HepG2 (cell line): ENCODE measurements around the gene CLEC19A. TPM values are rescaled to one million over a fixed set of nuclear protein-coding genes. Genes with fewer than 3 reads are reported as not detected.

Source experiments
- ATAC-seq: fragments of 200-7000 bp; cut with Tn5 transposase; 3 replicates; pipeline ENCODE4 v1.9.1; 2020; ENCODE audit warnings: mild to moderate bottlenecking, moderate library complexity
- BruUV-seq: library from RNA; stranded (reverse); fragments of 400-500 nt; replicated peaks from 2 replicates; lab custom pipeline; 2021; lab: Mats Ljungman, UMichigan
- CTCF ChIA-PET: fragments of 300-600 bp; formaldehyde crosslinking; extraction: SDS; loops from one replicate; lab custom pipeline; 2021; ENCODE audit warnings: low total read pairs, inconsistent platforms, low intra/inter-chr PET ratio; lab: Yijun Ruan, JAX
- POLR2A ChIA-PET: fragments of 350-600 bp; sonication (Branson Sonifier 250); formaldehyde crosslinking; loops from one replicate; lab custom pipeline; 2020; ENCODE audit warnings: antibody characterized with exemption, inconsistent platforms; lab: Yijun Ruan, JAX
- DNase-seq: peaks from one replicate; pipeline ENCODE4 v3.0.0-alpha.2; 2015; ENCODE audit warnings: low spot score
- FAIRE-seq: peaks from 3 replicates; lab custom pipeline; 2011; peaks lifted over from hg19 to GRCh38; lab: Jason Lieb, UNC
- H2AFZ ChIP-seq: one replicate; pipeline ENCODE4 v1.6.1; 2011; ENCODE audit warnings: low read length, inconsistent platforms
- H3K27ac ChIP-seq: fragments of 300-600 bp; 3 replicates; pipeline ENCODE4 v1.8.0; 2011; ENCODE audit warnings: mixed run types, mild to moderate bottlenecking, mixed read lengths, low read length, inconsistent platforms; ENCODE audit not compliant: insufficient read depth; ENCODE audit errors: extremely low read length
- H3K27me3 ChIP-seq, 2 experiments: fragments of 200-600 bp in 1 of 2; 2 replicates in 1 of 2; 3 replicates in 1 of 2; pipeline versions ENCODE4 v1.6.0 to v1.8.0; 2011; ENCODE audit warnings: low read length in 2 of 2, mild to moderate bottlenecking in 2 of 2, moderate library complexity in 2 of 2, inconsistent platforms in 1 of 2; ENCODE audit not compliant: insufficient read depth in 2 of 2, control insufficient read depth in 1 of 2
- H3K36me3 ChIP-seq, 2 experiments: fragments of 200-600 bp in 1 of 2; replicated peaks in 1 of 2; 2 replicates in 1 of 2; 3 replicates in 1 of 2; pipeline versions ENCODE4 v1.5.1 to v1.8.0; 2011; ENCODE audit warnings: low read length in 2 of 2, inconsistent platforms in 1 of 2; ENCODE audit not compliant: insufficient read depth in 2 of 2, control insufficient read depth in 1 of 2
- H3K4me1 ChIP-seq: 2 replicates; pipeline ENCODE4 v1.5.1; 2012; ENCODE audit warnings: low read length, inconsistent platforms; ENCODE audit not compliant: insufficient read depth
- H3K4me2 ChIP-seq: 2 replicates; pipeline ENCODE4 v1.6.0; 2011; ENCODE audit warnings: low read depth, low read length, inconsistent platforms
- H3K4me3 ChIP-seq, 3 experiments: fragments of 200-600 bp in 1 of 3; sonication (generic), shearing (Covaris generic) in 1 of 3; replicated peaks in 1 of 3; 2 replicates each; pipeline ENCODE4 v1.5.1; 2011 to 2016; ENCODE audit warnings: low read length in 3 of 3, inconsistent platforms in 2 of 3, low read depth in 2 of 3, mild to moderate bottlenecking in 2 of 3, control low read depth in 1 of 3, mixed read lengths in 1 of 3; ENCODE audit not compliant: insufficient read depth in 1 of 3
- H3K79me2 ChIP-seq: one replicate; pipeline ENCODE4 v1.6.1; 2011; ENCODE audit warnings: low read length, inconsistent platforms; ENCODE audit not compliant: insufficient read depth
- H3K9ac ChIP-seq: 2 replicates; pipeline ENCODE4 v1.6.0; 2011; ENCODE audit warnings: mild to moderate bottlenecking, low read depth, low read length, inconsistent platforms; ENCODE audit not compliant: insufficient read depth
- H3K9me3 ChIP-seq: 2 replicates; pipeline ENCODE4 v1.5.1; 2012; ENCODE audit warnings: mild to moderate bottlenecking, low read length
- H4K20me1 ChIP-seq: 2 replicates; pipeline ENCODE4 v1.6.0; 2011; ENCODE audit warnings: inconsistent platforms, mild to moderate bottlenecking, low read length, moderate library complexity; ENCODE audit not compliant: insufficient read depth
- ARHGAP35 ChIP-seq: sonication (generic); formaldehyde crosslinking; IDR thresholded peaks from 2 replicates; pipeline ENCODE4 v1.9.0; 2022; ENCODE audit warnings: mild to moderate bottlenecking, inconsistent platforms, moderate library complexity, missing genetic modification reagents, borderline replicate concordance
- GATAD1 ChIP-seq: IDR thresholded peaks from 2 replicates; pipeline ENCODE4 v1.6.1; 2016; ENCODE audit warnings: missing genetic modification reagents, missing compliant biosample characterization
- SNAPC4 ChIP-seq: sonication (generic); formaldehyde crosslinking; IDR thresholded peaks from 2 replicates; pipeline ENCODE4 v1.4.0; 2020; ENCODE audit warnings: mild to moderate bottlenecking, missing genetic modification reagents
- WGBS: methylation state at CpG from one replicate; pipeline ENCODE4 v1.1.6; 2017; ENCODE audit warnings: low lambda C conversion rate; 5-methylcytosine and 5-hydroxymethylcytosine counted together
- in situ Hi-C: cut with HindIII; loops from 2 replicates; pipeline ENCODE4 v1.10.0; 2017; ENCODE audit warnings: low pct_unique_long_range_greater_than_20kb; ENCODE audit not compliant: extremely low pct_ligation_motif_present
- intact Hi-C: fragments of 100-400 bp; cut with micrococcal nuclease; formaldehyde crosslinking; loops from one replicate; pipeline ENCODE4 v1.10.0; 2022; ENCODE audit not compliant: unreplicated experiment
- polyA plus RNA-seq, 8 experiments: library from polyadenylated mRNA; depleted of rRNA in 3 of 8; stranded (reverse) in 7 of 8; unstranded in 1 of 8; fragments of >200 nt; fragmentation: Illumina TruSeq in 4 of 8; extraction: Trizol in 4 of 8; gene quantifications; 2 replicates each; pipeline versions ENCODE4 v1.2.1 to v1.2.3, GENCODE V29; 2011 to 2016; ENCODE audit warnings: low read depth in 4 of 8, missing spikeins in 1 of 8, mixed read lengths in 1 of 8; ENCODE audit not compliant: insufficient read depth in 1 of 8
- total RNA-seq, 5 experiments: library from RNA; depleted of rRNA; stranded (reverse); fragments of >200 nt; fragmentation: Illumina TruSeq; extraction: Trizol; gene quantifications; 2 replicates each; pipeline ENCODE4 v1.2.3, GENCODE V29; 2016; ENCODE audit warnings: low read depth in 1 of 5

The CLEC19A gene
- total and polyA plus RNA-seq, 2 of the 13 experiments (the other 11 are each of a cell fraction or from before 2014, with no cell fraction given): not detected

DNA sequence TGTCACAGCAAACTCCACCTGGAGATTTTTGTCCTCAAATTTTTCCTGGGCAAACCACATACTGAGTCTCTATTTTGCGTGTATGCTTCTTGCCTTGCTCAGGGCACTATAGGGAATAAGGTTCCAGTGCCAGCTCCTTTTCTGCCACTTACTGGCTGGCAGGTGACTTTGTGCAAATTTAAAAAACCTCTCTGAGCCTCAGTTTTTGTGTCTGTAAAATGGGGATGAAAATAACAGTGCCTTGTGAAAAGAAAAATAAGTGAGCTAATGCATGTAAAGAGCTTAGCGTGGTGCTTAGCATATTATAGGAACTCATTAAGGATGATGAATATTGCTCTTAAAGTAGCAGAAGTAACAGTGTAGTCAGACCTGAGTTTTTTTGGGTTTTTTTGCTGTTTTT is 19.9 kb downstream of the CLEC19A start:
- 0% methylated on average over 2 of the region's 2 CpGs for WGBS
- no peak for ATAC-seq
- Histone ChIP-seq H3K9ac (no peak overlapping the region), H3K27ac (no peak overlapping the region), H3K27me3 (peaks cover 0 to 4% of the 10 kb centered on the region in 2 experiments; a peak in 1 of 5 replicates), H3K4me2 (no peak overlapping the region), H3K4me1 (no peaks in the 10 kb centered on the region), H3K79me2 (no peaks in the 10 kb centered on the region), H3K4me3 (no peak overlapping the region), H3K9me3 (no peaks in the 10 kb centered on the region), H2AFZ (no peak overlapping the region), H3K36me3 (no peaks in the 10 kb centered on the region), H4K20me1 (no peaks in the 10 kb centered on the region; the same call in 1 of the 2 replicates)
- FAIRE-seq: no peak
- intact Hi-C loops: no loop called here
- CTCF ChIA-PET: no interaction called here
- TF ChIP-seq GATAD1 (CRISPR knock-in tag) (no peak), ARHGAP35 (CRISPR knock-in tag) (no peak), SNAPC4 (CRISPR knock-in tag) (no peak)
- no TSS peak for BruUV-seq
- no peak for DNase-seq
- POLR2A ChIA-PET: no interaction called here
- in situ Hi-C loops: no loop called here
